SJSA1 (cell line): ENCODE measurements around the gene C1orf105. TPM values are rescaled to one million over a fixed set of nuclear protein-coding genes. Genes with fewer than 3 reads are reported as not detected.

ENCODE experiments used
- DNase-seq, 2 experiments: peaks; one replicate each; pipeline ENCODE4 v3.0.0-alpha.2; 2015 to 2020; ENCODE audit warnings: low spot score in 2 of 2, low read depth in 1 of 2
- H3K27ac ChIP-seq: fragments of 250-450 bp; sonication (Bioruptor Pico); 2 replicates; pipeline ENCODE4 v1.5.1; 2020; ENCODE audit warnings: mild to moderate bottlenecking, moderate library complexity
- H3K27me3 ChIP-seq: fragments of 250-450 bp; sonication (Bioruptor Pico); replicated peaks from 2 replicates; pipeline ENCODE4 v1.5.1; 2020; ENCODE audit warnings: mild to moderate bottlenecking, moderate library complexity
- H3K36me3 ChIP-seq: fragments of 250-450 bp; sonication (Bioruptor Pico); 2 replicates; pipeline ENCODE4 v1.5.1; 2020; ENCODE audit warnings: mild to moderate bottlenecking
- H3K4me1 ChIP-seq: fragments of 250-450 bp; sonication (Bioruptor Pico); replicated peaks from 2 replicates; pipeline ENCODE4 v1.6.1; 2021; ENCODE audit warnings: mild to moderate bottlenecking
- H3K4me3 ChIP-seq: fragments of 250-450 bp; sonication (Bioruptor Pico); 2 replicates; pipeline ENCODE4 v1.5.1; 2020; ENCODE audit warnings: mild to moderate bottlenecking
- H3K9me3 ChIP-seq: fragments of 250-450 bp; sonication (Bioruptor Pico); replicated peaks from 2 replicates; pipeline ENCODE4 v1.5.1; 2020; ENCODE audit warnings: mild to moderate bottlenecking
- total RNA-seq: library from RNA; depleted of rRNA; stranded (reverse); fragments of >200 nt; shearing (Covaris generic); gene quantifications from 2 replicates; pipeline ENCODE4 v1.2.3, GENCODE V29; 2014

C1orf105 gene
- total RNA-seq, 1 experiment from 2014 or later, result not detected

DNA sequence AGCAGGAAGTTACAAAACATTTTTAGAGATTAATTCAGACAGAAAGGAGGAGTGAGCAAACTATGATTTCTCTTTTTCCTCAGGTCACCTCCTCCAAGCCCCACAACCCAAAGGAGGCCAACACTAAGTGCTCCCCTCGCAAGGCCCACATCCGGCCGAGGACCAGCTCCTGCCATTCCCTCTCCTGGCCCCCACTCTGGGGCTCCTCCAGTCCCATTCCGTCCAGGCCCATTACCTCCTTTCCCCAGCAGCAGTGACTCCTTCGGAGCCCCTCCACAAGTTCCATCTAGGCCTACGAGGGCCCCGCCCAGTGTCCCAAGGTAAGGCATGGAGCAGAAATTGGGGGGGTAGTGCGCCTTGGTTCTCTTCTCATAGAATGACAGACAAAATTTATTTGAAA lies 32.0 kb upstream of the C1orf105 start:
- Histone ChIP-seq H3K27me3 (no peaks in the 10 kb centered on the region), H3K9me3 (no peaks in the 10 kb centered on the region)
- no peak for DNase-seq

DNA sequence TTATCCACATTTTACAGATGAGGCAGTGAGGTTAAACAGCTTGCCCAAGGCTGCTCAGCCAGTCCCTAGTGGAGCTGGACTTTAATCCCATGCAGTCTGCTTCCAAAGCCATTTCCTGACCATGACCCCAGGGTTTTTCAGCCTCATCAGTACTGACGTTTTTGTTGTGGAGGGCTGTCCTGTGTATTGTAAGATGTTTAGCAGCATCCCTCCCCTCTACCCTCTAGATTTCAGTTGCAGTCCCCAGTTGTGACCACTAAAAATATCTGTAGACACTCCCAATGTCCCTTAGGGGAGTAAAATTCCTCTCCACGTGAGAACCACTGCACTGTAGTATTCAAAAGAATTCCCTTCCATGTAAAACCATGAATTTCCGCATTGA lies 30.2 kb upstream of the C1orf105 start:
- no peak overlapping the region for H3K27ac ChIP-seq
- no peak for DNase-seq
- no peaks in the 10 kb centered on the region for H3K9me3 ChIP-seq
- H3K4me1 ChIP-seq, result peaks cover 15% of the 10 kb centered on the region
- H3K4me3 ChIP-seq, result no peak overlapping the region
- H3K27me3 ChIP-seq, result no peaks in the 10 kb centered on the region
- H3K36me3 ChIP-seq, result no peaks in the 10 kb centered on the region

More for the DNA sequence above, 32.0 kb upstream of the C1orf105 start:
- Histone ChIP-seq H3K4me3 (no peak overlapping the region), H3K4me1 (peaks cover 13% of the 10 kb centered on the region), H3K27ac (no peak overlapping the region), H3K36me3 (no peaks in the 10 kb centered on the region)

DNA sequence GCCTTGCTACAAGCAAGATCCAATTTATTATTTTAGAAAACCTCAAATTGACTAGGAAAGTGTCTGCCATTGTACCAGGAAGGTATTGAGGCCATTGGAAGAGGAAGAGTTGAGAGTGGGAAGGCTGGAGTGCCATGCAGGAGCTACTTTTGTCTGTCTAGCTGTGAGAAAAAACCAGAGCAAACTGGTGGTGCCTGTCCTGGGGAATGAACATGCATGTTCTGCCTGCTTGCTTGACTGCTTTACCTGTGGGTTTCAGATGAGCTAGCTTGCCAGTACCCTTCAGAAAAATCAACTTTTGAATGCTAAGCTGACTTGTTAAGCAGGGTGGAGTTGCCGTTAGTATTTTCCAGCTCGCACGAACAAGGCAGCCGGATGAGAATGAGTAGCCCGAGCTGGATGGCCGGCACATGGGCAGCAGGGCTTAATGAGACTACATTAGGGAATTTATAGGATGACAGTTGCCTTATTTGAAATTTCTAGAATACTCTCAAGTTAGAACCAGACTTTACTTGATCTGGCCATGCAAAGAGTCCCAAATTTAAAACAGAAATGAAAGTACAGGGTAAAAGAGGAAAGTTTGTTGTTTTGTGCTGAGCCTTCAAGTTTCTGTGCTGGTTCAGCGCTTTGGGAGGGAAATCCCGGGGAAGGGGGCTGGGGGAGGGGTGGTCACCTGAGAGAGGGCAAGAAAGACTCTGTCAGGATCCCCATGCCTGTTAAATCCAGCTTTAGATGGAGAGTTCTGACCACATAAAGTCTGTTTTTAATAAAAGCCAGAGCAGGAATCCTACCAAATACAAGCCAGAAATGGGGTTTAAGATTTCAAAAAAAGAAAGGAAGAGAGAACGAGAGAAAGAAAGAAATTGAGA lies 29.6 kb upstream of the C1orf105 start:
- DNase-seq, result no peak
- Histone ChIP-seq H3K4me3 (no peak overlapping the region), H3K4me1 (peaks cover 15% of the 10 kb centered on the region), H3K27me3 (no peaks in the 10 kb centered on the region), H3K36me3 (no peaks in the 10 kb centered on the region), H3K9me3 (no peaks in the 10 kb centered on the region), H3K27ac (no peak overlapping the region)

DNA sequence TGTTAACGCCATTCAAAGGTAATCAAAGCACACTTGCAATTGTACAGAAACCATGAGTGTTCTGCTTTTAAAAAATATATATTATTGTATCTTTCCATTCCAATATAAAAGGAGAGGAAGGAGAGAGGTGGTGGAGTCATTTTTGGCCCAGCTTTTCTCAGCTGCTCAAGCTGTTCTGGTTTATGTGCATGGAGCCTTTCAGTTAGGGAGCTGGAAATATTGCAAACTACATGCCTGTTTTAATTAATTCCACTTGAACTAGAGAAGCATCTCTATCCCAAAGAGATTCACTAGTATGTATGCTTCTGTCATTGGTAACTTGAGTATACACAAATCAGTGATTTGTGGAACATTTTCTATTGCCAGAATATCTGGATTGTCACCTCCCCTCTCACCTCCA lies 28.5 kb upstream of the C1orf105 start:
- H3K4me1 ChIP-seq, result peaks cover 14% of the 10 kb centered on the region
- H3K27ac ChIP-seq, result no peak overlapping the region
- no peak for DNase-seq

DNA sequence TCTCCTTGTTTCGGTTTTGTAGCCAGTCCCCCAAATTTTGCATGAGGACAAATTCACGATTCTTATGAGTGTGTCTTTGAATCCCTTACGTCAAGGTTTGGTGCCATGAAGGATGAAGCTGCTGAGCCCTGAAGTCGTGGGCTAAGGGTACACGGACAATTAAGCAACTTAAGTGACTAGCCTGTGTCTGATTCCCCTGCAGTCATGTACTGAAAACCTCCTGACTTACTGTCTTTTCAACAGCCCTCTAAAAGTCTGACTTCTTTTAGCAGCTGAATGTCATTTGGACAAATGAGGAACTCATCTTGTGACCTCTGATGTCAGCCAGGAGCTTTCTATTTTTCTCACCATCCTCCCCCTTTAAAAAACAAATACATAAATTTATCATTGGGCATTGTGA lies 27.1 kb upstream of the C1orf105 start:
- Histone ChIP-seq H3K9me3 (no peaks in the 10 kb centered on the region), H3K27me3 (no peaks in the 10 kb centered on the region), H3K27ac (no peak overlapping the region), H3K36me3 (no peaks in the 10 kb centered on the region), H3K4me1 (peaks cover 24% of the 10 kb centered on the region), H3K4me3 (no peak overlapping the region)
- DNase-seq, result no peak

More for the DNA sequence above, 28.5 kb upstream of the C1orf105 start:
- Histone ChIP-seq H3K4me3 (no peak overlapping the region), H3K9me3 (no peaks in the 10 kb centered on the region), H3K36me3 (no peaks in the 10 kb centered on the region), H3K27me3 (no peaks in the 10 kb centered on the region)

DNA sequence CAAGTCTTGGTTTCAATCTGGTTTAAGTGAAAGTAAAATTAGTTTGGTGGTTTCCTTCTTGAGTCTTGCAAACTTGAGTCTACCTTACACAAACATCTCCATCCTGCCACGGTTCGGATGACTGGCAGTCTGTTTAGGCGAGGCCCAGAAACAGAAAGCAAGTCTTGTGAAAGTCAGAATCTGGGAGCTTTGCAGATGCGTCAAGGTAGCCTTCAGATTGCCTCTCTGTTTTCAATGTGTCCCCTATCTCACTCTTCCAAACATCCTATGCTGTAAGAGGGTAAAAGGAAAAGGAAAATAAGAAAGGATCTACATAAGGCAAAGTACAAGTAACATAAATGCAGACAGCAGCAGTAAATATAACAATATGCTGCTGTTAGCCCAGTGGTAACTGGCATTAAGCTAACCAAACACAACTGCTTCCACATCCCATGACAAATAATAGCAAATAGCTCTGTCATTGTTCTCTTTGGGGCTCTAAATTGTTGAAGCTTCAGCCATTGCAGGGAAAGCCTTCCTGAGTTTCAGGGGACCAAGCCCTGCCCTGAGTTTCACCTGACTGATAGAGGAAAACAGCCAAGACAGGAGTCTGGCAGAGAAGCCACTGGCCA lies 26.2 kb upstream of the C1orf105 start:
- Histone ChIP-seq H3K27me3 (no peaks in the 10 kb centered on the region), H3K36me3 (no peaks in the 10 kb centered on the region), H3K9me3 (no peaks in the 10 kb centered on the region), H3K27ac (peak overlapping the region; percentile 14; the same call in 1 of the 2 replicates), H3K4me1 (peaks cover 33% of the 10 kb centered on the region), H3K4me3 (no peak overlapping the region)
- DNase-seq, result peak in 1 of 2 experiments; percentile 33

DNA sequence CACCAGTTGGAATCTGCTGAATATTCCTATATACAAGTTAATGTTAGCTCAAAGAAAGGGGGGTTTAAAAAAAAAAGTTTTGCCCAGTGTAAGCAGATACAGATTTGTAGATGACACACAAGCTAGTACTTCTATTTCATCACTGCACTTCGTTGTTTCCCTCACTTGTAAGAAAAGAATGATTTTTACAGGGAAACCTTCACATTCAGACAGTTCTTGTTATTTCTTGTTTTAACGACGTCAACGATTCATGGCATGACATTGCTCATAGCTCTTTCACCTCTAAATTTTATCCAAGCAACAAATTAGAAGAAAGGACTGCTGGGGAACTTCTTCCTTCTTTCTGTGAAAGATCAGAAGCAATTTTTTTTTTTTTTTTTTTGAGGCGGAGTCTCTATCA lies 25.7 kb upstream of the C1orf105 start:
- no peak for DNase-seq
- Histone ChIP-seq H3K4me1 (peaks cover 37% of the 10 kb centered on the region), H3K27ac (no peak overlapping the region), H3K4me3 (no peak overlapping the region), H3K36me3 (no peaks in the 10 kb centered on the region), H3K27me3 (no peaks in the 10 kb centered on the region), H3K9me3 (no peaks in the 10 kb centered on the region)

DNA sequence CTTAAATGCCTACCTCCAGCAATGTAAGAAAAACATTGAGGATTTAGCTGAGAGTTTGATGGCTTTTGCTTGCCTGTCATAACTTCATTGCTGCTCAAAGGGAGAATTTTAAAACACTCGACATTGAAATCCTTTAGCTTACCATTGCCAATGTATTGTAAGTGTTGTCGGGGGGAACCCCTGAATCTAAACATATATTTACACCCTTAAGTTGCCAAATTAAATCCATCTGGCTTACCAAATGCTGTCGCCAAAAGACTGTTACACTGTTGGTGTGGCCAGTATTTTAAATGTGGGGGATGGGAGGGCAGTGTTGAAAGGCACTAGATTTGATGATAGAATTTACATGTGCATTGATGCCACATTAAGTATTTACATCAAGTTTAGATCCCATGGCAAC lies 24.9 kb upstream of the C1orf105 start:
- Histone ChIP-seq H3K4me1 (peaks cover 44% of the 10 kb centered on the region), H3K36me3 (no peaks in the 10 kb centered on the region)

DNA sequence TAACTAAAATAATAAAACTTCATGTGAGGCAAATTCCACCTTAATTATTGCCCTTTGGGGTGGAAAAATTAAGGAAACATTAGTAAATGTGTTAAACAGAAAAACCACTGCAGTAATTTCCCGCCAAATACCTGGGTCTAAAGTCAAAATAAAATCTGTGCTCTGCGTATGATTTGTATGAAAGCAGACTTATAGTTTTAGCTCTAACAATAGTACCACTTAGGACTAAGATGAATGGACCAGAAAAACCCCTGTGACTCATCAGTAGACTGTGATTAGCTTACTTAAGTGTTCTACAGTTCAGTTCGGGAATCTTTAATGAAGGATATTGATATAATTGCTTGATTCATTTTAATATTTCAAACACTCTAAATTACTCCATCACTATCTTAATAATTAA lies 23.3 kb upstream of the C1orf105 start:
- Histone ChIP-seq H3K4me3 (no peak overlapping the region), H3K27ac (no peak overlapping the region), H3K27me3 (no peaks in the 10 kb centered on the region), H3K4me1 (peaks cover 44% of the 10 kb centered on the region), H3K9me3 (no peaks in the 10 kb centered on the region), H3K36me3 (no peaks in the 10 kb centered on the region)
- DNase-seq, result peak in 1 of 2 experiments; percentile 45

More for the DNA sequence above, 24.9 kb upstream of the C1orf105 start:
- no peaks in the 10 kb centered on the region for H3K9me3 ChIP-seq
- DNase-seq, result no peak
- no peaks in the 10 kb centered on the region for H3K27me3 ChIP-seq
- no peak overlapping the region for H3K4me3 ChIP-seq
- no peak overlapping the region for H3K27ac ChIP-seq

DNA sequence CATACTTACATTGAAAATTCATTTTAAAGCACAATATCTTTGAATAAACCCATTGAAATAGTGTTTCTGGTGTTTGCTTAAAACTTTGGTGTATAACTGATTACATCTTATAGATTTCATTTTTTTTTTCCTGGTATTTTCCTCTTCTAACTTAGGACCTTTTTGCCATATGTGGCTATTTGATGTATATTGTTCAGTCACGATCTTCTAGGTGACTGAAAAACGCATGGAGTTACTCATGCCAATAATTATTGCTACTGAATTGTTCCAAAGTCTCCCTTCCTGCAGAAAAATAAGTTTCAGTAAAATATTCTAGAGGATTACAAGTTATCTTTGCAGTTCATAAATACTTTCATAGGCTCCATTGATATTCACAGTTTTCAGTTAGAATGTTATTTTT lies 22.9 kb upstream of the C1orf105 start:
- Histone ChIP-seq H3K27me3 (no peaks in the 10 kb centered on the region), H3K27ac (no peak overlapping the region), H3K9me3 (no peaks in the 10 kb centered on the region), H3K36me3 (no peaks in the 10 kb centered on the region), H3K4me1 (peaks cover 44% of the 10 kb centered on the region), H3K4me3 (no peak overlapping the region)
- no peak for DNase-seq

DNA sequence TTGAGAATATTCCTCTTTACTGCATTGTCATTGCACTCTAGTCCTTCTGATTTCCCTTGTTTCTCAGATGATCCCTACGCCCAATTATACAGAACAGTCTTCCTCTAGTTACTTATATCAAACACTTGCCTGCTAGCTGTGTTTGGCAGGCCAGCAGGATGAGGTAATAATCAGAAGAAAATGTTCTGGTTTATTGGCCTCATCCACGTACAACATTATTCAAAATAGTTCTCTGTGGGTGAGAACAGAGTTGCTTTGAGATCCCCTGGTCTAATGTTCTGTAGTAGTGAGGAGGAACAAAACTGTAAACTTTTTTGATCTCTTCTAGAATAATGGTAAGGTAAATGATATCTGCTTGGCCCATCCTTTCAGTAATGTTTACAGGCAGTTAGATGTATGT lies 22.3 kb upstream of the C1orf105 start:
- Histone ChIP-seq H3K27ac (peak overlapping the region; percentile 73; the same call in 1 of the 2 replicates), H3K27me3 (no peaks in the 10 kb centered on the region), H3K4me1 (peaks cover 44% of the 10 kb centered on the region), H3K36me3 (no peaks in the 10 kb centered on the region), H3K4me3 (no peak overlapping the region), H3K9me3 (no peaks in the 10 kb centered on the region)
- no peak for DNase-seq

DNA sequence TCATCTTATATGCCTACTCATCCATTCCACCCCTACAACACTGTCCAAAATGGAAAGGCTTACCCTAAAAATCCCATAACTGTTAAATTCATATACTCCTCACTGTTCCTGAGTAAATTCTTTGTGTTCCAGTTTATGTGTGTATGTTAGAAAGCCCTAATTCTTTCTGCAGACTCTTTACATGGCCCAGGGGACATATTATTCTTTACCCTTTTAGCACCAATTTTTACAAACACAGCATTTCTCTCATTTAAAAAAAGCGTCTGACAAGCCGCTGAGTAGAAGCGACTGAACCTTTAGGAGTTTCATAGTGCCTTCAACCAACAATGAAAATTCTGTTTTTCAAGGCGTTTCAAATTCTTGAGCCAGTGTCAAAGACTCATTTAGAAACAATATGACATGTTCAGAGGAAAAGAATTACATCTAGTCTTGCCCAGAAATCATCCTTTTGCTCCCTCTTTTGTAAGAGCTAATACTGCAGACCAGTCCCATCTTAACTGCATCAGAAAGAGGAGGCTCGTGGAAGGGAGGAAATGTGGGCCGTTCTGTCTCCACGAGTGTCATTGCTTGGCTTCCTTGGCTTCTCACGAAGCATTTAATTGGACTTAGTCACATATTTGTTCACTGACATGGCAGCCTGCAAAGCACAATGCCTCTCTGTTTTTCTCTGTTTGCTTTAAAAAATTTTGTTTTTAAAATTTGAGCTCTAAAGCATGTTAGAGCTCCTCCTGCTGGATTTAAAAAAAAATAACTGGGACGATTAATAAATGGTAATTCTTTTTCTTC lies 21.3 kb upstream of the C1orf105 start:
- DNase-seq, result peak; percentile 83 to 89
- no peak overlapping the region for H3K4me3 ChIP-seq
- H3K9me3 ChIP-seq, result no peaks in the 10 kb centered on the region
- no peaks in the 10 kb centered on the region for H3K27me3 ChIP-seq
- peaks cover 43% of the 10 kb centered on the region for H3K4me1 ChIP-seq
- peak overlapping the region; percentile 73 for H3K27ac ChIP-seq
- no peaks in the 10 kb centered on the region for H3K36me3 ChIP-seq

DNA sequence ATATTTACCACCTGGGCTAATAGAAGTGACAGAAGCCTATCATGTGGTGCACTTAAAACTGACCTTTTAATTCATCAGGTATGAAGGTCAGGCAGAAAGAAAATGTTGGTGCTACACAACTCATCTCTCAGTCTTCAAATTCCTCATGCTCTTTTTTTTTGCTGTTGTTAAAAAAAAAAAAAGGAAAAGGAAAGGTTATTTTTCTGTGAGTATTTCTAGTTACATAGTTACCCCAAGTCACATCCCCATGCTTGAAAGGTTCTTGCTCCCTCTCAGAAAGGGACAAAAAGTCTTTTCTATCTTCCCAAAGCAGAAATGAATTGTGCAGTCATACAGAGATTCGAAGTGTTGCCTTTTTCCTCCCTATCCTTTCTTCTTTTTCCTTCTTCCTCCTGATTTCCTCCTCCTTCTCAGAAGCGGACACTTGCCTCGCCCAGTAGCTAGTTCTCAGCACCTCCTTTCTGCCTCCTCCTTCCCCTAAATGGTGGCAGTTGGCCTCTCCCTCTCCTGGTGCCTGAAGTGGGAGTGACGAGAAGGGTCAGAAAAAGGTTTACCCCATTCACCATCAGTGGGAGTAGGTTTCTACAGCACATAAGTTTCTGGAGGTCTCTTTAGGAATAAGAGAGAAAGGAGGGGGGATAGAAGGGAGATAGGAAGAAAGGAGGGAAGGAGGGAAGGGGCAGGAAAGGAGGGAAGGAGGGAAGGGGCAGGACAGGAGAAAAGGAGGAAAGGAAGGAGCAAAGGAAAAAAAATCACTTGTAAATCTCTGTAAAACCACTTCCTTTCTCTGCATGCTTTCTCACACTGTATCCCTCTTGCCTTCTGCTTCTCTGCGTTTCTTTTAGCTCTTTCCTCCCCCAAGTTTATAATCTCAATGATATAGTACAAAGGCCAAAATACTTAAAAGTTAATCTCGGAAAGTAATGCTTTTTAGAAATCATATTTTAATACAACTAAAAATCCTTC lies 20.4 kb upstream of the C1orf105 start:
- Histone ChIP-seq H3K27me3 (no peaks in the 10 kb centered on the region), H3K9me3 (no peaks in the 10 kb centered on the region), H3K27ac (no peak overlapping the region), H3K4me3 (no peak overlapping the region), H3K36me3 (no peaks in the 10 kb centered on the region), H3K4me1 (peaks cover 36% of the 10 kb centered on the region)
- no peak for DNase-seq
